Cardiac fibroblast (primary cell): Measurements from ENCODE around the gene GDI1.

Experiments
- DNase-seq, 2 donors: peaks; one replicate each; pipeline versions ENCODE4 v3.0.0 to v3.0.0-alpha.2; 2010; ENCODE audit warnings: low read depth in 2 of 2
- H3K4me3 ChIP-seq, 2 donors: replicated peaks in 1 of 2; 1 replicate in 1 of 2; 2 replicates in 1 of 2; pipeline ENCODE4 v1.5.1; 2011; ENCODE audit warnings: low read depth in 2 of 2, low read length in 2 of 2, mild to moderate bottlenecking in 2 of 2, moderate library complexity in 1 of 2
- TF ChIP-seq, protein P1 (sequence below): IDR thresholded peaks from one replicate; pipeline ENCODE4 v1.5.1; 2011; ENCODE audit warnings: low read depth, mild to moderate bottlenecking, low read length, inconsistent platforms

Gene GDI1

DNA sequence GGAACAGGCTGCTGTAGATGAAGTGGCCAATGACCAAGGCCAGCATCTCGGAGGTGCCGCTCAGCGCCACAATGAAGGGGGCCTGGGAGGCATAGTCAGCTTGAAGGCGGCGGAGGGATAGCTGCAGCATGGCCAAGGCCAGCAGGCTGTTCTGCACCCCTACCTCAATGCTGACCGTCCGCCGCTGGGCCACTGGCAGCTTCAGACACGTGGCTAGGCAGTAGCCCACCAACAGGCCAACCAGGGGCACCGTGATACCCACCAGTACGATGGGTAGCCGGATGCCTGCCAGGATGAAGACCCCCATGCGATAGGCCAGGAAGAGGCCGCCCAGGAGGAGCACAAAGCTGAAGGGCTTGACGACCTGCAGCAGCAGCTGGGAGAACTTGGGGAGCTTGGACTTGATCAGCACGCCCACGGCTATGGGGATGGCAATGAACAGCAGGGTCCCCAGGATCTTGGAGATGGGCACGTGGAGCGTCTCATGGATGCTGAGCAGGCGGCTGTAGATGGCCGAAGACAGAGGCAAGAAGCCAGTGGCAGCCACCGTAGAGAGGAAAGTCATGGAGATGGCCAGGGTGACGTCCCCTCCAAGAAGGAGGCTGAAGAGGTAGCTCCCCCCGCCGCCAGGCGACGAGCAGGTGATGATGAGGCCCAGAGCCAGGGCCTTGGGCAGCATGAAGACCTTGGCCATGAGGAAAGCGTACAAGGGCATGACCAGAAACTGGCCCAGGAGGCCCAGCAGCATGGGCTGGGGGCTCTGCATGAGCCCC lies 50.8 kb downstream of the GDI1 start:
- TF ChIP-seq, protein P1, sequence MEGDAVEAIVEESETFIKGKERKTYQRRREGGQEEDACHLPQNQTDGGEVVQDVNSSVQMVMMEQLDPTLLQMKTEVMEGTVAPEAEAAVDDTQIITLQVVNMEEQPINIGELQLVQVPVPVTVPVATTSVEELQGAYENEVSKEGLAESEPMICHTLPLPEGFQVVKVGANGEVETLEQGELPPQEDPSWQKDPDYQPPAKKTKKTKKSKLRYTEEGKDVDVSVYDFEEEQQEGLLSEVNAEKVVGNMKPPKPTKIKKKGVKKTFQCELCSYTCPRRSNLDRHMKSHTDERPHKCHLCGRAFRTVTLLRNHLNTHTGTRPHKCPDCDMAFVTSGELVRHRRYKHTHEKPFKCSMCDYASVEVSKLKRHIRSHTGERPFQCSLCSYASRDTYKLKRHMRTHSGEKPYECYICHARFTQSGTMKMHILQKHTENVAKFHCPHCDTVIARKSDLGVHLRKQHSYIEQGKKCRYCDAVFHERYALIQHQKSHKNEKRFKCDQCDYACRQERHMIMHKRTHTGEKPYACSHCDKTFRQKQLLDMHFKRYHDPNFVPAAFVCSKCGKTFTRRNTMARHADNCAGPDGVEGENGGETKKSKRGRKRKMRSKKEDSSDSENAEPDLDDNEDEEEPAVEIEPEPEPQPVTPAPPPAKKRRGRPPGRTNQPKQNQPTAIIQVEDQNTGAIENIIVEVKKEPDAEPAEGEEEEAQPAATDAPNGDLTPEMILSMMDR, result no peak
- H3K4me3 ChIP-seq, result no peak overlapping the region
- DNase-seq, result no peak

DNA sequence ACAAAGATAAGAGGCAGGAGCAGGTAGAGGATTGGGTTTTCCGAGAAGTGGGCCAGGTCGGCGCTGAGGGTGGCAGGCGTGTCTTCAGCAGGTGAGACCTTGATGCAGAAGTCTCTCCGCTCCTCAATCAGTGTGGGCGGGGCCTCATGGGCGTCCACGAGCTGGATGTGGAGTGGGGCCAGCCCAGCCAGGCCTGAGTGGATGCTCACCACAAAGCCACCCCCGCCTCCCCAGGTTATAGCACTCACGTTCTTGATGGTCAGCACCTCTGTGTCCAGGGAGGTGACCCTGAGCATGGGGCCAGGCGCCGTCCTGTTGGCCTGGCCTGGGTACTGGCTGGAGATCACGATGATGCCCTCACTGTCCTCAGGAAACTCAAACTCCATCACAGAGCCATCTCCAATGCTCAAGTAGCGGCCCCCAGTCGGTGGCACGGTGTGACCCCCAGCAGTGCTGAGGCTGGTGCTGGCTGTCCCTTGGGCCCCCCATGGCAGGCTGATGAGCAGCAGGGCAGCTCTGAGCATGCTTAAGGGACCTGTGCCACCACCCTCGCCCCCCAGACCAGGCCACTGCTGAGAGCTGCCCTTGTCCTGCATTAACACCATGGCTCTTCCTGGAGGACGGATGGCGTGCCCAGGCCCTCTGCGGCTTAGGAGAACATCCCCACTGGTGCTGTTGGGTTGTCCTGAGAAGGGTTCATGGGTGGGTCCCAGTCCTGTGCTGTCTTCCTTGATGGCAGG lies 51.6 kb downstream of the GDI1 start:
- TF ChIP-seq, protein P1, result no peak

DNA sequence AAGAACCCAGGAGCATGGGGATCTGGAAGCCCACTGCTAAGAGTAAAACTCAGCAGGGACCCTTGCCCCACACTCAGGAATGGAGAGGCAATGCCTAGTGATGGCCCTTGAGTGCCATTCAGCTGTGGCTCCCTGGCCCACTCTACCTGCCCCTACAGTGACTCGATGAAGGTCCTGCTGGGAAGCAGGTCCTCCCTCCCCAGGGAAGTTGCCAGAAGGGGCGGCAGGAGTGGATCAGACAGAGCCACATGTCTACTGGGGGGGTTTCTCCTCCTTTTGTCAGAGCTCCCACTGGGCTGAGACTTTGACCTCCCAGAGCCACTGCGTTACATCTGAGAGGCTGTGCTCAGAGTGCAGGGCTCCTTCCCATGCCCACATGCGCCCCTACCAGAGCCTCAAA lies 52.2 kb downstream of the GDI1 start:
- TF ChIP-seq, protein P1, result no peak
- H3K4me3 ChIP-seq, result peak overlapping the region in 1 of 2 donors; percentile 58
- no peak for DNase-seq

More for the DNA sequence above, 51.6 kb downstream of the GDI1 start:
- no peak overlapping the region for H3K4me3 ChIP-seq
- DNase-seq, result no peak

DNA sequence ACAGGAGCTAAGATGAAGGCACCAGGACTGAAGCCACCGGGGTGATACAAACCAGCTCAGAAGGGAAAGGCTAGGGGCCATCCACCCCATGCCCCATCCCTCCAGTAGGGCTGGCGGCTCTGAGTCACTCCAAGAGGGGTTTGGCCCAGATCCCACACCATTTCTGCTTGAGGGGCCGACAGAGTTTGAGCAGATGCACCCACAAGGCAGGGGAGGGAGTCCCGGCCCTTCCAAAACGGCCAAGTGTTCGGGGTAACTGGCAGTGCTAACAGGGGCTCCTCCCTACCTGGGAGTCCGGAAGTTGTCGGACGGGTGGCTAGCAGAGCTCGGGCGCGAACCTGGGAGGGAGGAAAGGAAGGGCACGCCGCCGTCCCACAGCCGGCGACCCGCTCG lies 53.1 kb downstream of the GDI1 start:
- peak overlapping the region; percentile 58 to 62 for H3K4me3 ChIP-seq
- TF ChIP-seq, protein P1, result no peak
- peak; percentile 52 to 56 for DNase-seq

DNA sequence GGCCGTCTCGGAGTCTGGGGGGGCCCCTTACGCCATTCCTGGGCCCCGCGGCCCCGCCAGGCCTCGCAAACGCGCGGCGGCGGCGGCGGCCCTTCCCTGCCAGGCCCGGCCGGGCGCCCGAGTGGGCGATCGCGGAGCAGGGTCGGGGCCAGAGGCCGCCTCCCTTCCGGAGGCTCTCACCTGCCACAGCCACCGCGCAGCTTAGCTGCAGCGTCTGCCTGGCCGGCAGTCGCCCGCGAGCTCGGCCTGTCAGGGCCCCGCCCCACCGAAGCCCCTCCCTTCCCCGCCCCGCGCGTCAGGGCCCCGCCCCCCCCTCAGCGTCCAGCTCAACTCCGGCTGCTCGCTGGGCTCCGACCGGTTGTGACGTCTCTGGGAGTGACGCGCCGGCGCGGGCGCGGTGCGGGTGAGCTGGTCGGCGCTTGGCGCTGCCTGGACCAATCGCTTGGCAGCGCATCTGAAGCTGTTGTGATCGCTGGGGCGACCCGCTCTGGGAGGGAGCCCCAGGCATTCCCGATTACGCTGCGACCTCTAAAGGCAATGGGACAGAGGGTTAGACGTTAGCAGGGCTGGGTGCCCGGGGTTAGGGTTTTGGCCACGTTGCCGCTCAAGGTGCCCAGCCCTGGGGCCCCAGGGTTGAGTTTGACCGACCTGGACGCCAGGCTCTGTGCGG lies 53.6 kb downstream of the GDI1 start, which contains the start of gene SLC10A3:
TSS of gene SLC10A3 (minus strand) at position 216 of the 670 bp plus-strand sequence. CDS start 1,689 bp downstream, outside the sequence.
- H3K4me3 ChIP-seq, result peak within 1 kb of the TSS; percentile 62 to 63
- TF ChIP-seq, protein P1, result no peak
- DNase-seq, result peak; percentile 91 to 96
